AG10803 (cell line): ENCODE results near the gene GSK3B.

Source experiments
- DNase-seq: peaks from one replicate; pipeline ENCODE4 v3.0.0; 2010; ENCODE audit warnings: low read depth
- H3K4me3 ChIP-seq: 2 replicates; pipeline ENCODE4 v1.5.1; 2011; ENCODE audit warnings: mild to moderate bottlenecking, low read length, control low read depth
- TF ChIP-seq, protein P1 (sequence below): conservative IDR thresholded peaks from 2 replicates; pipeline ENCODE4 v1.5.1; 2011; ENCODE audit warnings: mild to moderate bottlenecking, low read length, control low read depth, inconsistent platforms

The GSK3B gene

DNA sequence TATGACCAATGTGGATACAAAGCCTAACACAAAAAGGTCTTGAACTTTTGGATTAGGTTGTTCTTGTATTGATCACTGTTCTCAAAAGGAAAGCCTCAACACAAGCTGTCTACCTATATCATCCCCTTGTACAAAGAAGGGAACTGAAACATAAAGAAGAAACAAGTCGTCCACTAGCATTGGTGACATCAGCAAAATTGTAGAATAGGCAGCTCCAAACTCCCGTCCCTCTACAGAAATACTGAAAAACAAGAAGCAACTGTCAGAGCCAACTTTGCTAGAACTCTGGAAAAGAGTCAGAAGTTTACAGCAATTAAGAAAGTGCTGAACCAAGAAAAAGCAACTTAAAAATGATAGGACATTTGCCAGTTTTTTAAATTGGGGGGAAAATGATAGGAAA is 319.8 kb downstream of the GSK3B start:
- DNase-seq = no peak
- TF ChIP-seq, protein P1, sequence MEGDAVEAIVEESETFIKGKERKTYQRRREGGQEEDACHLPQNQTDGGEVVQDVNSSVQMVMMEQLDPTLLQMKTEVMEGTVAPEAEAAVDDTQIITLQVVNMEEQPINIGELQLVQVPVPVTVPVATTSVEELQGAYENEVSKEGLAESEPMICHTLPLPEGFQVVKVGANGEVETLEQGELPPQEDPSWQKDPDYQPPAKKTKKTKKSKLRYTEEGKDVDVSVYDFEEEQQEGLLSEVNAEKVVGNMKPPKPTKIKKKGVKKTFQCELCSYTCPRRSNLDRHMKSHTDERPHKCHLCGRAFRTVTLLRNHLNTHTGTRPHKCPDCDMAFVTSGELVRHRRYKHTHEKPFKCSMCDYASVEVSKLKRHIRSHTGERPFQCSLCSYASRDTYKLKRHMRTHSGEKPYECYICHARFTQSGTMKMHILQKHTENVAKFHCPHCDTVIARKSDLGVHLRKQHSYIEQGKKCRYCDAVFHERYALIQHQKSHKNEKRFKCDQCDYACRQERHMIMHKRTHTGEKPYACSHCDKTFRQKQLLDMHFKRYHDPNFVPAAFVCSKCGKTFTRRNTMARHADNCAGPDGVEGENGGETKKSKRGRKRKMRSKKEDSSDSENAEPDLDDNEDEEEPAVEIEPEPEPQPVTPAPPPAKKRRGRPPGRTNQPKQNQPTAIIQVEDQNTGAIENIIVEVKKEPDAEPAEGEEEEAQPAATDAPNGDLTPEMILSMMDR = no peak
- no peak overlapping the region for H3K4me3 ChIP-seq
